CD14-positive monocyte (primary cell): ENCODE results near the gene PTPRN. TPM values are rescaled to one million over a fixed set of nuclear protein-coding genes. Genes with fewer than 3 reads are reported as not detected.
"Not testable (repeated sequence)": the region's sequence is repeated elsewhere in the genome, so short reads cannot be mapped to it uniquely, and the experiment has no call there.

Source experiments
- DNase-seq, 3 donors: peaks; one replicate each; pipeline ENCODE4 v3.0.0-alpha.2; 2011 to 2022
- H2AFZ ChIP-seq: 2 replicates; pipeline ENCODE4 v1.6.0; 2012; ENCODE audit warnings: mild to moderate bottlenecking, low read depth, low read length, inconsistent platforms; ENCODE audit not compliant: insufficient read depth, poor library complexity, severe bottlenecking
- H3K27ac ChIP-seq, 2 donors: 1 replicate in 1 of 2; 2 replicates in 1 of 2; pipeline ENCODE4 v1.5.1; 2012 to 2013; ENCODE audit warnings: low read length in 2 of 2, control low read depth in 1 of 2, inconsistent platforms in 1 of 2, low read depth in 1 of 2, mild to moderate bottlenecking in 1 of 2
- H3K27me3 ChIP-seq, 2 donors: one replicate each; pipeline versions ENCODE4 v1.6.0 to v1.6.1; 2011 to 2013; ENCODE audit warnings: low read length in 2 of 2; ENCODE audit not compliant: control insufficient read depth in 2 of 2, insufficient read depth in 2 of 2
- H3K36me3 ChIP-seq, 2 donors: replicated peaks in 1 of 2; 1 replicate in 1 of 2; 2 replicates in 1 of 2; pipeline versions ENCODE4 v1.5.1 to v1.6.1; 2012 to 2013; ENCODE audit warnings: low read length in 2 of 2, control low read depth in 1 of 2, inconsistent platforms in 1 of 2, mild to moderate bottlenecking in 1 of 2; ENCODE audit not compliant: insufficient read depth in 2 of 2, control insufficient read depth in 1 of 2
- H3K4me1 ChIP-seq, 2 donors: 1 replicate in 1 of 2; 2 replicates in 1 of 2; pipeline versions ENCODE4 v1.5.1 to v1.6.1; 2012 to 2013; ENCODE audit warnings: low read length in 2 of 2, control low read depth in 1 of 2, inconsistent platforms in 1 of 2, mild to moderate bottlenecking in 1 of 2, moderate library complexity in 1 of 2; ENCODE audit not compliant: insufficient read depth in 2 of 2, control insufficient read depth in 1 of 2
- H3K4me2 ChIP-seq: replicated peaks from 2 replicates; pipeline ENCODE3; 2012; ENCODE audit warnings: low read length, moderate library complexity, mild to moderate bottlenecking; ENCODE audit not compliant: poor library complexity, severe bottlenecking; ENCODE audit errors: extremely low read depth
- H3K4me3 ChIP-seq, 3 experiments: fragments of 200-600 bp in 1 of 3; sonication (generic) in 1 of 3; replicated peaks in 1 of 3; 1 replicate in 2 of 3; 2 replicates in 1 of 3; pipeline ENCODE4 v1.5.1; 2011 to 2013; ENCODE audit warnings: low read length in 3 of 3, mild to moderate bottlenecking in 3 of 3, control low read depth in 2 of 3, low read depth in 2 of 3, inconsistent platforms in 1 of 3, moderate library complexity in 1 of 3
- H3K79me2 ChIP-seq: 2 replicates; pipeline ENCODE4 v1.6.0; 2012; ENCODE audit warnings: mild to moderate bottlenecking, control low read depth, inconsistent platforms, low read length, moderate library complexity; ENCODE audit not compliant: insufficient read depth
- H3K9ac ChIP-seq: 2 replicates; pipeline ENCODE4 v1.6.0; 2017; ENCODE audit warnings: low read length, mild to moderate bottlenecking; ENCODE audit not compliant: insufficient read depth, poor library complexity, severe bottlenecking
- H3K9me3 ChIP-seq, 2 donors: replicated peaks in 1 of 2; 1 replicate in 1 of 2; 2 replicates in 1 of 2; pipeline versions ENCODE4 v1.5.1 to v1.6.1; 2012 to 2013; ENCODE audit warnings: low read length in 2 of 2, control low read depth in 1 of 2; ENCODE audit not compliant: control insufficient read depth in 1 of 2, insufficient read depth in 1 of 2
- H4K20me1 ChIP-seq: 2 replicates; pipeline ENCODE4 v1.6.0; 2012; ENCODE audit warnings: mild to moderate bottlenecking, low read length, control low read depth, moderate library complexity; ENCODE audit not compliant: insufficient read depth
- H3K27ac Mint-ChIP-seq, 7 donors: one replicate each; pipeline ENCODE4 v1.8.0; 2020; ENCODE audit warnings: mild to moderate bottlenecking in 7 of 7, mixed read lengths in 7 of 7, moderate library complexity in 6 of 7, inconsistent platforms in 2 of 7
- H3K27me3 Mint-ChIP-seq, 3 donors: one replicate each; pipeline ENCODE4 v1.8.0; 2021 to 2022; ENCODE audit warnings: low read depth in 3 of 3, mild to moderate bottlenecking in 3 of 3, mixed read lengths in 3 of 3, moderate library complexity in 3 of 3, inconsistent platforms in 1 of 3
- H3K36me3 Mint-ChIP-seq, 2 donors: one replicate each; pipeline ENCODE4 v1.8.0; 2020; ENCODE audit warnings: mixed read lengths in 2 of 2, inconsistent platforms in 1 of 2, mild to moderate bottlenecking in 1 of 2
- H3K4me1 Mint-ChIP-seq: one replicate; pipeline ENCODE4 v1.8.0; 2020; ENCODE audit warnings: mild to moderate bottlenecking, mixed read lengths
- H3K4me3 Mint-ChIP-seq, 2 donors: one replicate each; pipeline ENCODE4 v1.8.0; 2020; ENCODE audit warnings: mild to moderate bottlenecking in 2 of 2, mixed read lengths in 2 of 2, moderate library complexity in 1 of 2
- H3K9me3 Mint-ChIP-seq, 7 donors: one replicate each; pipeline ENCODE4 v1.8.0; 2020 to 2022; ENCODE audit warnings: mixed read lengths in 7 of 7, mild to moderate bottlenecking in 6 of 7, moderate library complexity in 6 of 7, inconsistent platforms in 2 of 7
- WGBS: methylation state at CpG from one replicate; pipeline ENCODE4 v1.1.5; 2013; ENCODE audit warnings: missing lambda C conversion rate; ENCODE audit not compliant: insufficient coverage; 5-methylcytosine and 5-hydroxymethylcytosine counted together
- intact Hi-C, 2 donors: fragments of 100-400 bp; cut with micrococcal nuclease; formaldehyde crosslinking; loops; one replicate each; pipeline versions ENCODE4 v1.15.0 to v1.15.1; 2023
- polyA plus RNA-seq, 3 donors: library from polyadenylated mRNA; depleted of rRNA in 1 of 3; unstranded in 2 of 3; stranded (reverse) in 1 of 3; fragments of 300-500 nt in 2 of 3; fragments of >200 nt in 1 of 3; fragmentation: Illumina TruSeq in 2 of 3; gene quantifications; 1 replicate in 2 of 3; 2 replicates in 1 of 3; pipeline ENCODE4 v1.2.3, GENCODE V29; 2012 to 2021
- TF ChIP-seq, protein P1 (sequence below): fragments of 200-600 bp; IDR thresholded peaks from one replicate; pipeline ENCODE4 v1.8.0; 2022; ENCODE audit warnings: antibody characterized with exemption, mild to moderate bottlenecking

The PTPRN gene
- polyA plus RNA-seq, 3 donors: not detected

GRCh38 chr2:219261024-219261855 lies 48.0 kb downstream of the PTPRN start:
- H3K36me3 Mint-ChIP-seq: no peaks in the 10 kb centered on the region
- H3K27ac Mint-ChIP-seq: no peak overlapping the region
- 67% methylated on average over 2 of the region's 5 CpGs for WGBS
- no peak overlapping the region for H3K9ac ChIP-seq
- peak overlapping the region; percentile 10 to 42 for H3K4me3 Mint-ChIP-seq
- no peak overlapping the region for H2AFZ ChIP-seq
- intact Hi-C loops: no loop called here
- H4K20me1 ChIP-seq: no peaks in the 10 kb centered on the region
- no peaks in the 10 kb centered on the region for H3K36me3 ChIP-seq
- no peaks in the 10 kb centered on the region for H3K9me3 Mint-ChIP-seq
- no peaks in the 10 kb centered on the region for H3K79me2 ChIP-seq
- peaks cover 3 to 17% (median 5%) of the 10 kb centered on the region in 3 donors for H3K27me3 Mint-ChIP-seq
- no peak overlapping the region for H3K27ac ChIP-seq
- DNase-seq: no peak
- no peak overlapping the region for H3K4me2 ChIP-seq
- no peaks in the 10 kb centered on the region for H3K4me1 Mint-ChIP-seq
- H3K9me3 ChIP-seq: no peaks in the 10 kb centered on the region
- H3K4me3 ChIP-seq: no peak overlapping the region
- H3K27me3 ChIP-seq: no peaks in the 10 kb centered on the region
- TF ChIP-seq, protein P1, sequence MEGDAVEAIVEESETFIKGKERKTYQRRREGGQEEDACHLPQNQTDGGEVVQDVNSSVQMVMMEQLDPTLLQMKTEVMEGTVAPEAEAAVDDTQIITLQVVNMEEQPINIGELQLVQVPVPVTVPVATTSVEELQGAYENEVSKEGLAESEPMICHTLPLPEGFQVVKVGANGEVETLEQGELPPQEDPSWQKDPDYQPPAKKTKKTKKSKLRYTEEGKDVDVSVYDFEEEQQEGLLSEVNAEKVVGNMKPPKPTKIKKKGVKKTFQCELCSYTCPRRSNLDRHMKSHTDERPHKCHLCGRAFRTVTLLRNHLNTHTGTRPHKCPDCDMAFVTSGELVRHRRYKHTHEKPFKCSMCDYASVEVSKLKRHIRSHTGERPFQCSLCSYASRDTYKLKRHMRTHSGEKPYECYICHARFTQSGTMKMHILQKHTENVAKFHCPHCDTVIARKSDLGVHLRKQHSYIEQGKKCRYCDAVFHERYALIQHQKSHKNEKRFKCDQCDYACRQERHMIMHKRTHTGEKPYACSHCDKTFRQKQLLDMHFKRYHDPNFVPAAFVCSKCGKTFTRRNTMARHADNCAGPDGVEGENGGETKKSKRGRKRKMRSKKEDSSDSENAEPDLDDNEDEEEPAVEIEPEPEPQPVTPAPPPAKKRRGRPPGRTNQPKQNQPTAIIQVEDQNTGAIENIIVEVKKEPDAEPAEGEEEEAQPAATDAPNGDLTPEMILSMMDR: no peak
- no peaks in the 10 kb centered on the region for H3K4me1 ChIP-seq

DNA sequence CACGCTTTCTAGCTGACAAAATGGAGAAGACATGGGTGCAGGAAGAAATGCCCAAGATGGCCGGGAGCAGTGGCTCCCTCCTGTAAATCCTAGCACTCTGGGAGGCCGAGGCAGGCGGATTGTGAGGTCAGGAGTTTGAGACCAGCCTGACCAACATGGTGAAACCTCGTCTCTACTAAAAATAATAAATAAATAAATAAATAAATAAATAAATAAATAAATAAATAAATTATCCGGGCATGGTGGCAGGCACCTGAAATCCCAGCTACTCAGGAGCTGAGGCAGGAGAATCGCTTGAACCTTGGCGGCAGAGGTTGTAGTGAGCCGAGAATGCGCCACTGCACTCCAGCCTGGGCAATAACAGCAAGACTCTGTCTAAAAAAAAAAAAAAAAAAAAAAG lies 50.3 kb downstream of the PTPRN start:
- H2AFZ ChIP-seq, H3K27ac ChIP-seq, intact Hi-C loops, H3K27me3 ChIP-seq, H3K4me3 ChIP-seq, H3K27ac Mint-ChIP-seq, H3K9ac ChIP-seq, H3K36me3 ChIP-seq, H3K4me3 Mint-ChIP-seq, H3K9me3 ChIP-seq, H3K79me2 ChIP-seq, H4K20me1 ChIP-seq, DNase-seq, H3K4me1 Mint-ChIP-seq, H3K9me3 Mint-ChIP-seq, H3K36me3 Mint-ChIP-seq, H3K4me2 ChIP-seq: not testable (repeated sequence)
- H3K4me1 ChIP-seq: peaks cover 9 to 13% of the 10 kb centered on the region in 2 donors
- peaks cover 3 to 13% (median 5%) of the 10 kb centered on the region in 3 donors for H3K27me3 Mint-ChIP-seq
- 100% methylated on average over 1 of the region's 10 CpGs for WGBS
